RCC 7860 (cell line): Measurements from ENCODE around the gene ACOD1.
A peak's percentile ranks its signal among the peaks of the same experiment; 100 is the strongest.
"Not testable (repeated sequence)": the region's sequence is repeated elsewhere in the genome, so short reads cannot be mapped to it uniquely, and the experiment has no call there.

Source experiments
- DNase-seq: peaks from one replicate; pipeline ENCODE4 v3.0.0-alpha.2; 2015; ENCODE audit warnings: low spot score
- FAIRE-seq: peaks from 2 replicates; lab custom pipeline; 2012; peaks lifted over from hg19 to GRCh38; lab: Jason Lieb, UNC

Gene ACOD1

GRCh38 chr13:76948149-76948548, at the start of gene ACOD1:
ACOD1 (plus strand) TSS chr13:76948511; CDS start chr13:76948559, 48 bp downstream.
- FAIRE-seq (no peak), DNase-seq (no peak)

GRCh38 chr13:76899066-76899465, 49.2 kb upstream of the ACOD1 start:
- not testable (repeated sequence) for DNase-seq, FAIRE-seq

- peak; percentile 51 for DNase-seq
- peak; percentile 24 for FAIRE-seq
These were observed 44.7 kb upstream of the ACOD1 start for GRCh38 chr13:76903544-76904162.

- DNase-seq (no peak), FAIRE-seq (no peak)
These were observed 43.8 kb upstream of the ACOD1 start for GRCh38 chr13:76904507-76904906.

- FAIRE-seq (no peak), DNase-seq (no peak)
These were observed 35.8 kb upstream of the ACOD1 start for GRCh38 chr13:76912476-76912875.

GRCh38 chr13:76913898-76914297, 34.4 kb upstream of the ACOD1 start:
- FAIRE-seq: no peak

GRCh38 chr13:76917095-76917494, 31.2 kb upstream of the ACOD1 start:
- FAIRE-seq: no peak
- DNase-seq: no peak

More at GRCh38 chr13:76913898-76914297, 34.4 kb upstream of the ACOD1 start:
- no peak for DNase-seq

- not testable (repeated sequence) for FAIRE-seq, DNase-seq
These were observed 30.4 kb upstream of the ACOD1 start for GRCh38 chr13:76917755-76918481.

GRCh38 chr13:76921516-76921915, 26.8 kb upstream of the ACOD1 start:
- DNase-seq: no peak
- FAIRE-seq: no peak

- no peak for FAIRE-seq
- DNase-seq: no peak
These were observed 23.2 kb upstream of the ACOD1 start for GRCh38 chr13:76925115-76925514.

GRCh38 chr13:76927955-76928354, 20.4 kb upstream of the ACOD1 start:
- FAIRE-seq (no peak), DNase-seq (no peak)

- FAIRE-seq: no peak
- no peak for DNase-seq
These were observed 19.9 kb upstream of the ACOD1 start for GRCh38 chr13:76928456-76928855.

- DNase-seq (no peak), FAIRE-seq (no peak)
These were observed 19.0 kb upstream of the ACOD1 start for GRCh38 chr13:76929320-76929719.

- FAIRE-seq: no peak
- DNase-seq: no peak
These were observed 18.4 kb upstream of the ACOD1 start for GRCh38 chr13:76929851-76930374.

GRCh38 chr13:76932076-76932475, 16.2 kb upstream of the ACOD1 start:
- FAIRE-seq: no peak

GRCh38 chr13:76934671-76935070, 13.6 kb upstream of the ACOD1 start:
- no peak for DNase-seq
- FAIRE-seq: no peak

More at GRCh38 chr13:76932076-76932475, 16.2 kb upstream of the ACOD1 start:
- DNase-seq: no peak

GRCh38 chr13:76936763-76937162, 11.5 kb upstream of the ACOD1 start:
- DNase-seq: no peak

GRCh38 chr13:76937281-76937820, 11.0 kb upstream of the ACOD1 start:
- DNase-seq: peak; percentile 60
- FAIRE-seq: peak; percentile 18

More at GRCh38 chr13:76936763-76937162, 11.5 kb upstream of the ACOD1 start:
- no peak for FAIRE-seq

GRCh38 chr13:76939215-76939614, 9.1 kb upstream of the ACOD1 start:
- FAIRE-seq: no peak
- DNase-seq: no peak

- DNase-seq (no peak), FAIRE-seq (no peak)
These were observed 5.9 kb upstream of the ACOD1 start for GRCh38 chr13:76942363-76942762.

GRCh38 chr13:76943646-76944045, 4.7 kb upstream of the ACOD1 start:
- FAIRE-seq: no peak
- no peak for DNase-seq

- DNase-seq (no peak), FAIRE-seq (no peak)
These were observed 3.9 kb upstream of the ACOD1 start for GRCh38 chr13:76944456-76944855.
